SK-N-SH (cell line): ENCODE results near the gene NAPB.

Source experiments
- CTCF ChIP-seq: fragments of 200-600 bp; sonication (generic); IDR thresholded peaks from 2 replicates; pipeline ENCODE4 v1.6.1; 2017; ENCODE audit warnings: antibody characterized with exemption, mild to moderate bottlenecking, moderate library complexity
- FOSL2 ChIP-seq: IDR thresholded peaks from 2 replicates; pipeline ENCODE4 v1.4.0; 2012; ENCODE audit warnings: low read depth, mild to moderate bottlenecking, moderate library complexity, borderline replicate concordance
- FOXM1 ChIP-seq: IDR thresholded peaks from 2 replicates; pipeline ENCODE4 v1.4.0; 2012; ENCODE audit warnings: low read depth, mild to moderate bottlenecking
- IRF3 ChIP-seq: fragments of 150-350 bp; IDR thresholded peaks from 2 replicates; pipeline ENCODE4 v1.6.1; 2016; ENCODE audit warnings: mild to moderate bottlenecking, low read depth, low read length
- MXI1 ChIP-seq: IDR thresholded peaks from 2 replicates; pipeline ENCODE4 v1.6.1; 2012; ENCODE audit warnings: mild to moderate bottlenecking, low read depth, low read length, improper control_type of control experiment
- NRF1 ChIP-seq: IDR thresholded peaks from 2 replicates; pipeline ENCODE4 v1.6.1; 2012; ENCODE audit warnings: low read depth, mild to moderate bottlenecking, low read length
- POLR2AphosphoS5 ChIP-seq: IDR thresholded peaks from 2 replicates; pipeline ENCODE4 v1.6.1; 2012; ENCODE audit warnings: low read depth, low read length
- RXRA ChIP-seq: IDR thresholded peaks from 2 replicates; pipeline ENCODE4 v1.4.0; 2012; ENCODE audit warnings: low read depth, mild to moderate bottlenecking, borderline replicate concordance
- SIN3A ChIP-seq: IDR thresholded peaks from 2 replicates; pipeline ENCODE4 v1.6.1; 2012; ENCODE audit warnings: low read depth, mild to moderate bottlenecking, low read length, moderate library complexity, borderline replicate concordance
- TAF1 ChIP-seq: IDR thresholded peaks from 2 replicates; pipeline ENCODE4 v1.6.1; 2012; ENCODE audit warnings: low read depth, mild to moderate bottlenecking, low read length, moderate library complexity, borderline replicate concordance
- TF ChIP-seq, protein P1 (sequence below): fragments of 150-350 bp; IDR thresholded peaks from 2 replicates; pipeline ENCODE4 v1.6.1; 2017; ENCODE audit warnings: antibody characterized with exemption, low read length, low read depth, borderline replicate concordance
- TF ChIP-seq, protein P2 (sequence below): IDR thresholded peaks from 2 replicates; pipeline ENCODE4 v1.4.0; 2012; ENCODE audit warnings: low read depth, borderline replicate concordance

DNA sequence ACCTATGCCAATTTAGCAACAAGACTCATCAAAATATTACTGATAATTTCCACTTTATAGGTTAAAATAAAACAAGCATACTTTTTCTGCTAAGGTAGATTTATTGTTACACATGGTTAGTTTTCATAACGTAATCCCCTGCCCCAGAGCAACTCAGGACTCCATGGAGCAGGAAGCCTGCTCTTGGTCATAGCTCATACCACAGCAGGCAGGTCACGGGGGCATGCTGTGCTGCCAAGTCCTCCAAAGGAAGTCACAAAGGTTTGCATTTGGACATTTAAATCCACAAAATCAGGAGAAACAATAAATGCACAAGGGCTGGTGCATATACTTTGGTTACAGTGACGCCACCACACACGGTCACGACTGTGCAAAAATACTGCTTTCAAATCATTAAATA is 46.8 kb downstream of the NAPB start:
- TF ChIP-seq, protein P1, sequence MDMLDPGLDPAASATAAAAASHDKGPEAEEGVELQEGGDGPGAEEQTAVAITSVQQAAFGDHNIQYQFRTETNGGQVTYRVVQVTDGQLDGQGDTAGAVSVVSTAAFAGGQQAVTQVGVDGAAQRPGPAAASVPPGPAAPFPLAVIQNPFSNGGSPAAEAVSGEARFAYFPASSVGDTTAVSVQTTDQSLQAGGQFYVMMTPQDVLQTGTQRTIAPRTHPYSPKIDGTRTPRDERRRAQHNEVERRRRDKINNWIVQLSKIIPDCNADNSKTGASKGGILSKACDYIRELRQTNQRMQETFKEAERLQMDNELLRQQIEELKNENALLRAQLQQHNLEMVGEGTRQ = no peak
- TF ChIP-seq SIN3A (no peak), IRF3 (no peak), CTCF (no peak), RXRA (no peak), FOXM1 (no peak), TAF1 (no peak), POLR2AphosphoS5 (no peak), FOSL2 (no peak), NRF1 (no peak), MXI1 (no peak)
- TF ChIP-seq, protein P2, sequence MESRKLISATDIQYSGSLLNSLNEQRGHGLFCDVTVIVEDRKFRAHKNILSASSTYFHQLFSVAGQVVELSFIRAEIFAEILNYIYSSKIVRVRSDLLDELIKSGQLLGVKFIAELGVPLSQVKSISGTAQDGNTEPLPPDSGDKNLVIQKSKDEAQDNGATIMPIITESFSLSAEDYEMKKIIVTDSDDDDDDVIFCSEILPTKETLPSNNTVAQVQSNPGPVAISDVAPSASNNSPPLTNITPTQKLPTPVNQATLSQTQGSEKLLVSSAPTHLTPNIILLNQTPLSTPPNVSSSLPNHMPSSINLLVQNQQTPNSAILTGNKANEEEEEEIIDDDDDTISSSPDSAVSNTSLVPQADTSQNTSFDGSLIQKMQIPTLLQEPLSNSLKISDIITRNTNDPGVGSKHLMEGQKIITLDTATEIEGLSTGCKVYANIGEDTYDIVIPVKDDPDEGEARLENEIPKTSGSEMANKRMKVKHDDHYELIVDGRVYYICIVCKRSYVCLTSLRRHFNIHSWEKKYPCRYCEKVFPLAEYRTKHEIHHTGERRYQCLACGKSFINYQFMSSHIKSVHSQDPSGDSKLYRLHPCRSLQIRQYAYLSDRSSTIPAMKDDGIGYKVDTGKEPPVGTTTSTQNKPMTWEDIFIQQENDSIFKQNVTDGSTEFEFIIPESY = no peak
